ENCODE data around the gene PRX. TPM values are rescaled to one million over a fixed set of nuclear protein-coding genes. Genes with fewer than 3 reads are reported as not detected.

PRX gene
- total and polyA plus RNA-seq, 2 of the 13 experiments (the other 11 are each of a cell fraction or from before 2014, with no cell fraction given): 0.66 TPM

- H3K27me3 ChIP-seq (ENCODE audit: control insufficient read depth in 1 of 2, insufficient read depth in 2 of 2, low read length in 2 of 2): no peaks in the 10 kb centered on the region
- H3K4me3 ChIP-seq (replicated peaks in 1 of 3; ENCODE audit: insufficient read depth in 1 of 3, low read depth in 2 of 3, low read length in 3 of 3): no peak overlapping the region
- H2AFZ ChIP-seq (ENCODE audit: low read length): no peak overlapping the region
- no TSS peak for BruUV-seq (replicated peaks)
- no peak overlapping the region for H3K4me2 ChIP-seq (ENCODE audit: low read depth, low read length)
- no peak overlapping the region for H3K27ac ChIP-seq (ENCODE audit: extremely low read length, insufficient read depth, low read length)
- TF ChIP-seq ZNF563 (CRISPR knock-in tag; IDR thresholded peaks at IDR 0.05) (no peak), NFRKB (IDR thresholded peaks at IDR 0.05) (no peak), DNMT3B (CRISPR knock-in tag; conservative IDR thresholded peaks at IDR 0.05) (no peak), ZNF335 (CRISPR knock-in tag; IDR thresholded peaks at IDR 0.05) (no peak), ZBTB38 (CRISPR knock-in tag; IDR thresholded peaks at IDR 0.05) (no peak), ZC3H13 (CRISPR knock-in tag; IDR thresholded peaks at IDR 0.05) (no peak), RXRA (CRISPR knock-in tag; IDR thresholded peaks at IDR 0.05) (no peak), ZNF597 (CRISPR knock-in tag; IDR thresholded peaks at IDR 0.05) (no peak), ZKSCAN5 (CRISPR knock-in tag; IDR thresholded peaks at IDR 0.05) (no peak), ELK4 (CRISPR knock-in tag; IDR thresholded peaks at IDR 0.05; ENCODE audit: borderline replicate concordance) (no peak), TERF1 (CRISPR knock-in tag; IDR thresholded peaks at IDR 0.05) (no peak), NCOR1 (IDR thresholded peaks at IDR 0.05; ENCODE audit: borderline replicate concordance, low read length) (no peak), RELA (CRISPR knock-in tag; IDR thresholded peaks at IDR 0.05) (no peak), SP5 (CRISPR knock-in tag; IDR thresholded peaks at IDR 0.05; ENCODE audit: borderline replicate concordance, low read depth) (no peak), ZBTB43 (CRISPR knock-in tag; conservative IDR thresholded peaks at IDR 0.05) (no peak), CEBPB (IDR thresholded peaks at IDR 0.05; ENCODE audit: borderline replicate concordance, low read depth, low read length) (no peak)
- no peaks in the 10 kb centered on the region for H4K20me1 ChIP-seq (ENCODE audit: insufficient read depth, low read length)
- FAIRE-seq (no peak), ATAC-seq (no peak), DNase-seq (ENCODE audit: low spot score) (no peak)
- intact Hi-C loops (cut with micrococcal nuclease; ENCODE audit: unreplicated experiment): no loop called here
- H3K9ac ChIP-seq (ENCODE audit: insufficient read depth, low read depth, low read length): no peak overlapping the region
- 96% methylated on average over 28 of the region's 28 CpGs for WGBS (ENCODE audit: low lambda C conversion rate)
- no peaks in the 10 kb centered on the region for H3K79me2 ChIP-seq (ENCODE audit: insufficient read depth, low read length)
- no peaks in the 10 kb centered on the region for H3K9me3 ChIP-seq (ENCODE audit: low read length)
- in situ Hi-C loops (cut with HindIII; ENCODE audit: extremely low pct_ligation_motif_present, low pct_unique_long_range_greater_than_20kb): no loop called here
- H3K36me3 ChIP-seq (replicated peaks in 1 of 2; ENCODE audit: control insufficient read depth in 1 of 2, insufficient read depth in 2 of 2, low read length in 2 of 2): peaks cover 3 to 12% of the 10 kb centered on the region in 2 experiments; a peak in 3 of 5 replicates
- POLR2A ChIA-PET: no interaction called here
- H3K4me1 ChIP-seq (ENCODE audit: insufficient read depth, low read length): no peaks in the 10 kb centered on the region
- CTCF ChIA-PET (ENCODE audit: low intra/inter-chr PET ratio, low total read pairs): no interaction called here
These were observed 47.4 kb downstream of the PRX start for GRCh38 chr19:40365613-40366401.

Measured in HepG2 (cell line).